ENCODE data around the gene SUPT20HL2.

- no peak for TF ChIP-seq POLR2A (IDR thresholded peaks at IDR 0.05)
- TF ChIP-seq, protein P1, sequence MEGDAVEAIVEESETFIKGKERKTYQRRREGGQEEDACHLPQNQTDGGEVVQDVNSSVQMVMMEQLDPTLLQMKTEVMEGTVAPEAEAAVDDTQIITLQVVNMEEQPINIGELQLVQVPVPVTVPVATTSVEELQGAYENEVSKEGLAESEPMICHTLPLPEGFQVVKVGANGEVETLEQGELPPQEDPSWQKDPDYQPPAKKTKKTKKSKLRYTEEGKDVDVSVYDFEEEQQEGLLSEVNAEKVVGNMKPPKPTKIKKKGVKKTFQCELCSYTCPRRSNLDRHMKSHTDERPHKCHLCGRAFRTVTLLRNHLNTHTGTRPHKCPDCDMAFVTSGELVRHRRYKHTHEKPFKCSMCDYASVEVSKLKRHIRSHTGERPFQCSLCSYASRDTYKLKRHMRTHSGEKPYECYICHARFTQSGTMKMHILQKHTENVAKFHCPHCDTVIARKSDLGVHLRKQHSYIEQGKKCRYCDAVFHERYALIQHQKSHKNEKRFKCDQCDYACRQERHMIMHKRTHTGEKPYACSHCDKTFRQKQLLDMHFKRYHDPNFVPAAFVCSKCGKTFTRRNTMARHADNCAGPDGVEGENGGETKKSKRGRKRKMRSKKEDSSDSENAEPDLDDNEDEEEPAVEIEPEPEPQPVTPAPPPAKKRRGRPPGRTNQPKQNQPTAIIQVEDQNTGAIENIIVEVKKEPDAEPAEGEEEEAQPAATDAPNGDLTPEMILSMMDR (IDR thresholded peaks at IDR 0.05), result no peak
- no peak for TF ChIP-seq POLR2AphosphoS5 (IDR thresholded peaks at IDR 0.05)
Observed at GRCh38 chrX:24285082-24285481, 28.8 kb downstream of the SUPT20HL2 start.
